Nephron (organoid): ENCODE data around the gene AKNA.

Source experiments
- H3K27ac Mint-ChIP-seq, 3 experiments: 2 replicates each; pipeline ENCODE4 v1.8.0; 2020; ENCODE audit warnings: mixed read lengths in 3 of 3, mild to moderate bottlenecking in 2 of 3, moderate library complexity in 1 of 3
- H3K27me3 Mint-ChIP-seq: 2 replicates; pipeline ENCODE4 v1.8.0; 2021; ENCODE audit warnings: low read depth, mild to moderate bottlenecking, moderate library complexity, mixed read lengths
- H3K36me3 Mint-ChIP-seq: 2 replicates; pipeline ENCODE4 v1.8.0; 2020; ENCODE audit warnings: low read depth, mixed read lengths
- H3K4me1 Mint-ChIP-seq: 2 replicates; pipeline ENCODE4 v1.8.0; 2020; ENCODE audit warnings: mixed read lengths
- H3K4me3 Mint-ChIP-seq, 3 experiments: 2 replicates each; pipeline ENCODE4 v1.8.0; 2020; ENCODE audit warnings: mild to moderate bottlenecking in 3 of 3, mixed read lengths in 3 of 3, moderate library complexity in 2 of 3
- H3K9me3 Mint-ChIP-seq: 2 replicates; pipeline ENCODE4 v1.8.0; 2020; ENCODE audit warnings: mixed read lengths
- TF ChIP-seq, protein P1 (sequence below), 3 experiments: fragments of 200-600 bp; sonication (generic); IDR thresholded peaks; one replicate each; pipeline ENCODE4 v1.5.0; 2021; ENCODE audit warnings: antibody characterized with exemption in 3 of 3; ENCODE audit not compliant: unreplicated experiment in 3 of 3

AKNA gene

DNA sequence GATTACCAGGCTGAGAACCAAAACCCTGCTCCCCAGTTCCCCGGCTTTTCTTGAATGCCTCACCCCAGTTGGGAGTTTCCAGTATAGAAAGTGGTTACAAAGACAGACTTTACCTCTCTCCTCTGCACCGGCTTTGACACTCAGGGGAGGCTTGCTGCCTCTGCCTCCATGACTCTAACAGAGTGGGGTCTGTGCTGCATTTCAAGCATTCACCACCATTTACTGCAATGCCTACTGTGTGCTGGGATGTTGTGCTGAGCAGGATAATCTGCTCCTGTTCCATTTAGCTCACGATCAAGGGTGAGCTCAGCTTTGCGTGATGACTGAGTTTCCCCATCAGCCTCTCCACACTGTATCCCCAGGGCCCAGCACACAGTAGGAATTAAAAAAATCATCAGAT, 39.9 kb upstream of the AKNA start:
- peaks cover 10% of the 10 kb centered on the region for H3K27me3 Mint-ChIP-seq
- H3K27ac Mint-ChIP-seq: no peak overlapping the region
- no peak overlapping the region for H3K4me3 Mint-ChIP-seq
- no peaks in the 10 kb centered on the region for H3K4me1 Mint-ChIP-seq
- TF ChIP-seq, protein P1, sequence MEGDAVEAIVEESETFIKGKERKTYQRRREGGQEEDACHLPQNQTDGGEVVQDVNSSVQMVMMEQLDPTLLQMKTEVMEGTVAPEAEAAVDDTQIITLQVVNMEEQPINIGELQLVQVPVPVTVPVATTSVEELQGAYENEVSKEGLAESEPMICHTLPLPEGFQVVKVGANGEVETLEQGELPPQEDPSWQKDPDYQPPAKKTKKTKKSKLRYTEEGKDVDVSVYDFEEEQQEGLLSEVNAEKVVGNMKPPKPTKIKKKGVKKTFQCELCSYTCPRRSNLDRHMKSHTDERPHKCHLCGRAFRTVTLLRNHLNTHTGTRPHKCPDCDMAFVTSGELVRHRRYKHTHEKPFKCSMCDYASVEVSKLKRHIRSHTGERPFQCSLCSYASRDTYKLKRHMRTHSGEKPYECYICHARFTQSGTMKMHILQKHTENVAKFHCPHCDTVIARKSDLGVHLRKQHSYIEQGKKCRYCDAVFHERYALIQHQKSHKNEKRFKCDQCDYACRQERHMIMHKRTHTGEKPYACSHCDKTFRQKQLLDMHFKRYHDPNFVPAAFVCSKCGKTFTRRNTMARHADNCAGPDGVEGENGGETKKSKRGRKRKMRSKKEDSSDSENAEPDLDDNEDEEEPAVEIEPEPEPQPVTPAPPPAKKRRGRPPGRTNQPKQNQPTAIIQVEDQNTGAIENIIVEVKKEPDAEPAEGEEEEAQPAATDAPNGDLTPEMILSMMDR (IDR thresholded peaks at IDR 0.05; ENCODE audit: unreplicated experiment in 3 of 3): no peak
- no peaks in the 10 kb centered on the region for H3K9me3 Mint-ChIP-seq
- H3K36me3 Mint-ChIP-seq: no peaks in the 10 kb centered on the region

DNA sequence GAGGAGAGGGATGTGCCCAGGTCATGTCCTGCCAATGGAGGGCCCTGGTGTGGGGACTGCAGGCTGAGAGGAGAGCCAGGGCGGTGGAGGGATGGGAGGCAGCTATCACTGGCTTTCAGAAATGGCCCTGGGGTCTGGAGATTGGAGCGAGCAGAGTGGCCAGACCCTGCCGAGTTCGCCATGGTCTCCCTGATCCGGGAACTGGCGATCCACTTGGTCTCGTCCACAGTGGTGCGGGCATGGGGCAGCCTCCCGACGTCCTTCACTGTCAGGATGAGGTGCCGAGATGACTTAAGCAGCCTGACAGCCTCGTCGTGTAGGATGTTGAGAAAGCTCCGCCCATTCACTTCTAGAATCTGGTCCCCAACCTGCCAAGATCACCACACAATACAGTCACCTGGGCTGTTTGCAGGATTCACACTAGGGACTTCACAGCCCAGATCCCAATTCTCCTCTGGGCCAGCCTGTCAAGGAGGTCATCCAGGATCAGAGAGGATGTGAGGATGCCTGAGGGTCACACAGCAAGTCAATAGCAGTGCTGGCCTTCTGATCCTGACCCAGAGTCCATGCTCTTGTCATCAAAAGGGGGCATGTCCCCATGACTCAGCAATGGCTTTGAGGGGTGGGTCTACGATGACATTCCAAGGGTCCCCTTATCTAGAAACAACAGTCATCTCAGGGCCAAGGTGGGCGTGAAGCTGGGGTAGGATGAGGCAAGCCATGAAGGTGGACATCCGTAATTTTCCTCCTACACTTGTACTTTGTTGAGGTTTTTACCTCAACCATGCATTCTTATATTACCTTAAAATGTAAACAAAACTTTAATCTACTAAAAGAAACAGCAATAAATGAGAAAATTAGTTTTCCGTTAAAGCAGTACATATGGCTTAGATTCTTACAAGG, 38.5 kb upstream of the AKNA start:
- TF ChIP-seq, protein P1 (IDR thresholded peaks at IDR 0.05; ENCODE audit: unreplicated experiment in 3 of 3): no peak
- Mint-ChIP-seq H3K4me1 (no peaks in the 10 kb centered on the region), H3K27ac (no peak overlapping the region), H3K4me3 (no peak overlapping the region), H3K36me3 (no peaks in the 10 kb centered on the region), H3K9me3 (no peaks in the 10 kb centered on the region), H3K27me3 (peaks cover 10% of the 10 kb centered on the region)

DNA sequence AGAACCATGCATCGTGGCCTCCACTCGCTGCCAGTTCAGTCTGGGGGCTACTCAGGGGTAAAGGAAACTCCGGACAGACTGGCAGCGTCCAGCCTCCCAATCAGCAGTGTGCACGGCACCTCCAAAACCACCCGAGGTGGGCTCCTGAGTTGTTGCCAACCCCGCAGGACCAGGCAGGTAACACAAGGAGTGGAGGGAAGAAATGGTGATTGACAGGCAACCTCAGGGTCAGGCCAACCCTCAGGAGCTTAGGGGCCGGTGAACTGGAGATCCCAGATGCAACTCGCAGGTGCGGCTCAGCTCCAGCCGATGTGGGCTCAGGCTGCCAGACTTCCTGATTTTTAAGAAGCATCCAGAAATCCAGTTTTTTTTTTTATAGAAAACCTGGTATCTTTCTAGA, 37.3 kb upstream of the AKNA start:
- Mint-ChIP-seq H3K4me1 (no peaks in the 10 kb centered on the region), H3K36me3 (no peaks in the 10 kb centered on the region), H3K27me3 (peaks cover 6% of the 10 kb centered on the region), H3K4me3 (no peak overlapping the region), H3K9me3 (no peaks in the 10 kb centered on the region), H3K27ac (no peak overlapping the region)
- TF ChIP-seq, protein P1 (IDR thresholded peaks at IDR 0.05; ENCODE audit: unreplicated experiment in 3 of 3): no peak

DNA sequence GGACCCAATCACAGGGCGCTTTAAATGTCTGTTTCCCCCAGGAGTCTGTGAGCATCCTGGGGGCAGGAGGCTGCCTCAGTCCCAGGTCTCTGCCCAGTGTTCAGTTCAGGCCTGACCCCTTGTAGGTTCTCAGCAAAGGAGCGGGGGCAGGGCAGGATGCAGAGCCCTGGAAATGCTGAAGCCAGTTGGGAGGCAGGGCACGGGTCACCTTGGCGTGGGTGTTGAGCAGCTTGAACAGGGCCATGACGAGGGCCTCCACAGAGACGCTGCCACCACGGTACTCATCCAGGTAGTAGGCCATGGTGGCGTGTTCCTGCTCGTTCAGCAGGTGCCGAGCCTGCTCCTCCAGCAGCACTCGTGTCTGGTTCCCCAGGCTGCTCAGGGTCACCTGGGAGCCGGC, 36.3 kb upstream of the AKNA start:
- no peak overlapping the region for H3K27ac Mint-ChIP-seq
- TF ChIP-seq, protein P1 (IDR thresholded peaks at IDR 0.05; ENCODE audit: unreplicated experiment in 3 of 3): no peak
- H3K4me3 Mint-ChIP-seq: no peak overlapping the region
- H3K9me3 Mint-ChIP-seq: no peaks in the 10 kb centered on the region
- H3K36me3 Mint-ChIP-seq: peaks cover 4% of the 10 kb centered on the region
- H3K27me3 Mint-ChIP-seq: peaks cover 6% of the 10 kb centered on the region
- H3K4me1 Mint-ChIP-seq: no peaks in the 10 kb centered on the region

DNA sequence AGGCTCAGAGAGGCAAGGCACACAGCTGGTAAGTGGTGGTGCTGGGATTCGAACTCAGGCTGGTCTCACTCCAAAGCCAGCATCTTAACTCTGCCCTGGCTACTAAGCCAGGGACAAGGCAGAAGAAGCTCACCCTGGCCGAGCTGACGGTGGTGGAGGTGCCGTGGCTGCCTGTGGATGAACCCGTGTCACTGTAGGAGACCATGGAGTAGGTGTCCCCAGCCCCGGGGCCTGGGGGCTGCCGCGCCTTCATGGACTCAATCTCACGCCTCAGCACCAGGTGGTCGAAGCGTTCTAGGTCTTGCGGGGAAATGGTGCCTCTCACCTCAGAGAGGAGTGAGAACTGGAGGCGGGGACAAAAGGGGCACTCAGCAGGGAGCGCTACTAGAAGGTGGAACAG, 35.4 kb upstream of the AKNA start:
- Mint-ChIP-seq H3K36me3 (peaks cover 7% of the 10 kb centered on the region), H3K4me1 (no peaks in the 10 kb centered on the region), H3K4me3 (no peak overlapping the region), H3K27ac (no peak overlapping the region), H3K27me3 (peaks cover 6% of the 10 kb centered on the region), H3K9me3 (no peaks in the 10 kb centered on the region)
- TF ChIP-seq, protein P1 (IDR thresholded peaks at IDR 0.05; ENCODE audit: unreplicated experiment in 3 of 3): no peak

DNA sequence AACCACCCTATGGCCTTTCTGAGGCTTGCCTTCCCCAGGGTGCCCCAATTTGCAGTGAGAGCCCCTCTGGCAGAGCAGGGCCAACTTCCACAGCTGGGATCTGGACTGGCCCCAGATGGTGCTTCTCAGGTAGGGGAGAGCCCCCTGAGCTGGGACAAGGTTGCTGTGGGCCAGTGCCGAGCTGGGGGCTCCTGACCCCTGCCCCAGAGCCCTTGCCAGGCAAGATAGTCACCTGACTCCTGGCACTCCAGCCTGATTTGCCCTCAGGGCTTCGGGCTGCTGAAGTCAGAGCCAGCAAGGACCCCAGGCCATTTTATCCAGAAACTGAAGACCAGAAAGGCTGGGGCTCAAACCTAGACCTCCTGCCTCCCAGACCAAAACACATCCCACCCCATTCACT, 33.4 kb upstream of the AKNA start:
- no peaks in the 10 kb centered on the region for H3K9me3 Mint-ChIP-seq
- peaks cover 6% of the 10 kb centered on the region for H3K27me3 Mint-ChIP-seq
- H3K36me3 Mint-ChIP-seq: peaks cover 13% of the 10 kb centered on the region
- H3K4me1 Mint-ChIP-seq: no peaks in the 10 kb centered on the region
- H3K27ac Mint-ChIP-seq: no peak overlapping the region
- no peak overlapping the region for H3K4me3 Mint-ChIP-seq
- TF ChIP-seq, protein P1 (IDR thresholded peaks at IDR 0.05; ENCODE audit: unreplicated experiment in 3 of 3): no peak
